Right lobe of liver (tissue), 6 donors: ENCODE results near the gene KATNA1. TPM values are rescaled to one million over a fixed set of nuclear protein-coding genes. Genes with fewer than 3 reads are reported as not detected.

ENCODE experiments used
- ATAC-seq, 4 donors: fragments of 200-7000 bp; cut with Tn5 transposase; one replicate each; pipeline ENCODE4 v1.9.1; 2020; ENCODE audit warnings: mild to moderate bottlenecking in 4 of 4, moderate library complexity in 4 of 4
- DNase-seq, 3 donors: peaks; one replicate each; pipeline ENCODE4 v3.0.0-alpha.2; 2020
- H3K27ac ChIP-seq, 3 donors: fragments of 200-600 bp; one replicate each; pipeline ENCODE4 v1.8.0; 2022
- H3K27me3 ChIP-seq, 2 donors: fragments of 200-600 bp; one replicate each; pipeline ENCODE4 v1.8.0; 2022
- H3K36me3 ChIP-seq, 4 donors: fragments of 200-600 bp; sonication (generic) in 1 of 4; one replicate each; pipeline versions ENCODE4 v1.5.1 to v1.8.0; 2017 to 2022; ENCODE audit warnings: control low read depth in 1 of 4
- H3K4me1 ChIP-seq, 4 donors: fragments of 200-600 bp; sonication (generic) in 1 of 4; one replicate each; pipeline versions ENCODE4 v1.5.1 to v1.8.0; 2017 to 2022; ENCODE audit warnings: control low read depth in 1 of 4
- H3K4me3 ChIP-seq, 3 donors: fragments of 200-600 bp; one replicate each; pipeline ENCODE4 v1.8.0; 2022
- H3K9me3 ChIP-seq, 4 donors: fragments of 200-600 bp; sonication (generic) in 1 of 4; one replicate each; pipeline versions ENCODE4 v1.5.1 to v1.8.0; 2017 to 2022; ENCODE audit warnings: control low read depth in 1 of 4
- POLR2A ChIP-seq: fragments of 450-650 bp; IDR thresholded peaks from one replicate; pipeline ENCODE4 v1.6.1; 2017; ENCODE audit warnings: antibody characterized with exemption, mild to moderate bottlenecking
- WGBS: methylation state at CpG from one replicate; pipeline ENCODE4 v1.1.6; 2018; ENCODE audit warnings: low coverage, low lambda C conversion rate; ENCODE audit not compliant: insufficient coverage; ENCODE audit errors: missing lambda C conversion rate; 5-methylcytosine and 5-hydroxymethylcytosine counted together
- intact Hi-C, 2 donors: fragments of 100-400 bp; cut with DNase I; formaldehyde crosslinking; loops; one replicate each; pipeline versions ENCODE4 v1.11.2 to v1.14.1; 2022
- total RNA-seq, 6 experiments: library from RNA; depleted of rRNA in 2 of 6; stranded (reverse); fragments of >200 nt in 2 of 6; fragmentation: NEBNext Ultra II Directional in 3 of 6; extraction: Animal tissue kit (Norgen Biotek cat#: 25700) in 3 of 6; gene quantifications; one replicate each; pipeline versions ENCODE4 v1.1.0 to v1.2.4, GENCODE V29; 2016 to 2023
- TF ChIP-seq, protein P1 (sequence below), 4 donors: fragments of 200-600 bp in 3 of 4; fragments of 450-650 bp in 1 of 4; IDR thresholded peaks; one replicate each; pipeline versions ENCODE4 v1.5.1 to v1.8.0; 2016 to 2022; ENCODE audit warnings: antibody characterized with exemption in 4 of 4, mild to moderate bottlenecking in 2 of 4
- donor health status: DM: no; HTN: yes; CAD: no.
- donor health status: DM: no; HTN: no; CAD: no.
- donor health status: DM: no; HTN: no; CAD: no.
- donor health status: DM: no; HTN: yes; CAD: no.
- donor health status: DM: no; HTN: yes; CAD: no.

Gene KATNA1
- total RNA-seq, 6 experiments from 2014 or later: 3.5 to 6.9 (median 5.7) TPM

DNA sequence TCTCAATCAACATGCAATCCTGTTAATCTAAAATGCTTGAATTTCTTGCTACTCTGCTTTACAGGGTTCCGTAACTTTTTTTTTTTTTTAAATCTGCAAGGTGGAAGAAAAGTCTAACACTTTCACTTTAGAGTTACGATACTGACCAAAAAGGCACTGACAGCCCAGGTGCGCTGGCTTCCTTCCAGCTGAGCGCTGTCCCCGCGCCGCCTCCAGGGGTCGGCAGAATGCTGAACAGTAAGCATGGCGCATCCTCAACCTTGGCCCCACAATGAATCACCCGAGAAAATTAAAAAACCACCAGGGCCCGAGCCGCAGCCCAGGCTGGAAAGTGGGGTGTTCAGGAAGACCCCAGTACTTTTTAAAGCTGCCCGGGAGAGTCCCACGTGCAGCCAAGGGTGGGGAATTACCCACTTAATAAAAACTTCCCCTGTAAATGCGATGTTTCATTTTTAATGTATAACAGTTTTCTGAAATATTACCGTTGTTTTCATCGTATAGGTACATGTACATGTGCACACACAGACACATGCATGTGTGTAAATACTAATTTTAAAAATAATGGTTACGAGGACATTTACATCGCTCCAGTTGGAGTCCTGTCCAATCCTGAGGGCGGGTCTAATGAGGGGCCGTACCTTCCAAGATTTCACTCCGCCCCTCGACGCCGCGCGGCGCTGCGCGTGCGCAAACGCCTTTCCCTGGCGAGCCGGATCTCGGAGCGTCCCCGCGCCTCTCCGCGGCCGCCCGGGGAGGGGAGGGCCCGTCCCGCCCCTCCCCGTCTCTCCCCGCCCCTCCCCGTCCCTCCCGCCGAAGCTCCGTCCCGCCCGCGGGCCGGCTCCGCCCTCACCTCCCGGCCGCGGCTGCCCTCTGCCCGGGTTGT, 82.7 kb downstream of the KATNA1 start, which contains the start of gene GINM1:
TSS of gene GINM1 (plus strand) at position 849 of the 883 bp plus-strand sequence. CDS start 40 bp downstream, outside the sequence.
- intact Hi-C loops: no loop called here
- Histone ChIP-seq H3K27me3 (no peaks in the 10 kb centered on the region), H3K9me3 (no peaks in the 10 kb centered on the region), H3K4me1 (peaks cover 0 to 10% (median 0%) of the 10 kb centered on the region in 4 donors), H3K4me3 (peak within 1 kb of the TSS; percentile 73 to 99 (median 95)), H3K27ac (peak within 1 kb of the TSS; percentile 62 to 82 (median 72)), H3K36me3 (no peaks in the 10 kb centered on the region)
- TF ChIP-seq POLR2A: no peak
- TF ChIP-seq, protein P1, sequence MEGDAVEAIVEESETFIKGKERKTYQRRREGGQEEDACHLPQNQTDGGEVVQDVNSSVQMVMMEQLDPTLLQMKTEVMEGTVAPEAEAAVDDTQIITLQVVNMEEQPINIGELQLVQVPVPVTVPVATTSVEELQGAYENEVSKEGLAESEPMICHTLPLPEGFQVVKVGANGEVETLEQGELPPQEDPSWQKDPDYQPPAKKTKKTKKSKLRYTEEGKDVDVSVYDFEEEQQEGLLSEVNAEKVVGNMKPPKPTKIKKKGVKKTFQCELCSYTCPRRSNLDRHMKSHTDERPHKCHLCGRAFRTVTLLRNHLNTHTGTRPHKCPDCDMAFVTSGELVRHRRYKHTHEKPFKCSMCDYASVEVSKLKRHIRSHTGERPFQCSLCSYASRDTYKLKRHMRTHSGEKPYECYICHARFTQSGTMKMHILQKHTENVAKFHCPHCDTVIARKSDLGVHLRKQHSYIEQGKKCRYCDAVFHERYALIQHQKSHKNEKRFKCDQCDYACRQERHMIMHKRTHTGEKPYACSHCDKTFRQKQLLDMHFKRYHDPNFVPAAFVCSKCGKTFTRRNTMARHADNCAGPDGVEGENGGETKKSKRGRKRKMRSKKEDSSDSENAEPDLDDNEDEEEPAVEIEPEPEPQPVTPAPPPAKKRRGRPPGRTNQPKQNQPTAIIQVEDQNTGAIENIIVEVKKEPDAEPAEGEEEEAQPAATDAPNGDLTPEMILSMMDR (IDR thresholded peaks at IDR 0.05): peak; percentile 63 to 72 (median 70)
- DNase-seq: peak; percentile 96 to 97 (median 97)
- whole genome bisulfite sequencing: under 1% methylated on average over 20 of the region's 59 CpGs
- peak; percentile 91 to 98 (median 94) for ATAC-seq

GRCh38 chr6:149563928-149564325, 84.6 kb downstream of the KATNA1 start:
- no peak for DNase-seq
- 72% methylated on average over 3 of the region's 3 CpGs for WGBS
- intact Hi-C loops: no loop called here

DNA sequence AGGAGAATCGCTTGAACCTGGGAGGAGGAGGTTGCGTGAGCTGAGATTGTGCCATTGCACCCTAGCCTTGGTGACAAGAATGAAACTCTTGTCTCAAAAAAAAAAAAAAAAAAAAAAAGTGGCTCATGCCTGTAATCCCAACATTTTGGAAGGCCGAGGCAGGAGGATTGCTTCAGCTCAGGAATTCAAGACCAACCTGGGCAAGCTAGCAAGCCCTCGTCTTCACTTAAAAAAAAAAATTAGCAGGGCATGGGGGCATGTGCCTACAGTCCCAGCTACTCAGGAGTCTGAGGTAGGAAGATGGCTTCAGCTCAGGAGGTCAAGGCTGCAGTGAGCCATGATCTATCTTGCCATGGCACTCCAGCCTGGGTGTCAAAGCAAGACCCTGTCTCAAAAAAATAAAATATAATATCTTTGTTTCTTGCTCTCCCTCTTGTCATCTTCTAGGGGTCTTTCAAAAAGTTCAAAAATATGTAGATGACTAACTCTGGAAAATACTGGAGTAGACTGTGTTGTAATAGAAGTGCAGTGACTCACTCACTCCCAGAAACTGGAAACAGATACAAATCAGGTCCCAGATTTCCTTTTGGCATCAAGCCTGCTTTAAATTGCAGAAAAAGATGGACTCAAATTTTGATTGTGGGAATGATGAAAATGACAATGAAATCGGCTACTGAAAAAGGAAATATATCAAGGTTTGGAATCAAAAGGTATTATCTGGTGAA, 85.1 kb downstream of the KATNA1 start:
- ATAC-seq (no peak), DNase-seq (no peak)
- no peaks in the 10 kb centered on the region for H3K36me3 ChIP-seq
- no peaks in the 10 kb centered on the region for H3K27me3 ChIP-seq
- H3K4me3 ChIP-seq: no peak overlapping the region
- TF ChIP-seq POLR2A: no peak
- TF ChIP-seq, protein P1 (IDR thresholded peaks at IDR 0.05): no peak
- intact Hi-C loops: no loop called here
- H3K27ac ChIP-seq: no peak overlapping the region
- no peaks in the 10 kb centered on the region for H3K9me3 ChIP-seq
- peaks cover 0 to 6% (median 0%) of the 10 kb centered on the region in 4 donors for H3K4me1 ChIP-seq
- 79% methylated on average over 3 of the region's 5 CpGs for WGBS

More at GRCh38 chr6:149563928-149564325, 84.6 kb downstream of the KATNA1 start:
- Histone ChIP-seq H3K4me3 (no peak overlapping the region), H3K9me3 (no peaks in the 10 kb centered on the region), H3K27ac (no peak overlapping the region), H3K4me1 (peaks cover 0 to 6% (median 0%) of the 10 kb centered on the region in 4 donors), H3K27me3 (no peaks in the 10 kb centered on the region), H3K36me3 (no peaks in the 10 kb centered on the region)
- TF ChIP-seq, protein P1 (IDR thresholded peaks at IDR 0.05): no peak
- no peak for TF ChIP-seq POLR2A
- no peak for ATAC-seq

DNA sequence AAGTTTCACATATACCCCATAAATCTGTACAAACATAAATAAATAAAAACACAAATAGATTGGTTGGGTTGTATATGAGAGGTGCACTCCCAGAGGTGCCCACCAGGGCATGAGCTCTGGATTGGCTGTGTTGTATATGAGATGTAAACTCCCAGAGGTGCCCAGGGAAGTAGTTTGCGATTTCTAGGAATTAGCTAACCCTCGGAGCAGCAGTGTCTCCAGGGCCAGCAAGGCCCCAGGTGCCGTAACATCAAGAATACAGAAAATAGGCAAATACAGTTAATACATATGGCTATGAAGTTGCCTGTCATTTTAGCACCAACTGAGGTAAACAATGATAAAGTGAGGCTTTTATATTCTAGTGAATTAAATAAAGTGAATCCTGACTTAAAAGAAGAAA, 87.8 kb downstream of the KATNA1 start:
- Histone ChIP-seq H3K9me3 (no peaks in the 10 kb centered on the region), H3K27ac (no peak overlapping the region), H3K4me1 (no peaks in the 10 kb centered on the region), H3K4me3 (no peak overlapping the region), H3K36me3 (no peaks in the 10 kb centered on the region), H3K27me3 (no peaks in the 10 kb centered on the region)
- peak in 3 of 4 donors; percentile 12 to 26 (median 25) for ATAC-seq
- DNase-seq: no peak
- TF ChIP-seq, protein P1 (IDR thresholded peaks at IDR 0.05): peak; percentile 18 to 35 (median 22)
- no peak for TF ChIP-seq POLR2A
- 45% methylated on average over 3 of the region's 3 CpGs for WGBS
- intact Hi-C loops: no loop called here
